HG02970 (cell line): Measurements from ENCODE around the gene ZCCHC7.

Experiments
- ATAC-seq: cut with Tn5 transposase; IDR thresholded peaks from one replicate; pipeline ENCODE4 v1.9.1; 2021; ENCODE audit warnings: mild to moderate bottlenecking, moderate library complexity, moderate number of reproducible peaks; ENCODE audit not compliant: unreplicated experiment, low FRiP score

The ZCCHC7 gene

DNA sequence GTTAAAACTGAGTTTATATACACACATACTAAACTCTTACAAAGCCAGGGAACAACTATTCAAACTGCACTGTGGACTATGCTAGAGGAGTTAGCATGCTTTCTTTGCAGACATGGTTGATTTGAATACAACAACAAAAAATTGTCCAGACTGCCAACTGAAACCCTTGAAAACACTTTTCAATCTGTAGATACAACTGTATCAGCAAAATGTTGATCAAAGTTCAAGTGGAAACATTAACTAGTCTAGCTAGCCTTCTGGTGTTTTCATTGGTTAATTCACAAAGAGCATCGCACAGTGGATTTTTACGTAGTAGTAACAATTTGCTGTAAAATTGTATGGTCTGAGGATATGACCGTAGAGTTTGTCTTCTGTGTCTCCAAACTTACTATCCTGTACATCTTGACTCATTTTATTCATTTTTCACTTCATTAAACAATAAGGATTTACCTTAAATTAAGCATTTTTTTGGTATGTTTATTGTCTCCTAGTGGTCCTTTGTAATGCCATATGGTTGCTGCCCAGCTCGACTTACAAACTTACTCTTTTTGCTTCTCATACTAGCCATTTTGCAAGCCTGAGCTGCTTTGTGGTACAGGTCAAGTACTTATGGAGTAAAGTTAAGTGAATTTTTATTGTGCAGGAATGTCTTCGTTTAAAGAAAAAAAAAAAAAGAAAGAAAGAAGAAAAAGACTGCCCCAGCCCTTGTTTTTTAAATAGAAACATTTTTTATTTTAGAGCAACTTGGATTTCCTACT, 123.4 kb downstream of the ZCCHC7 start:
- no peak for ATAC-seq

DNA sequence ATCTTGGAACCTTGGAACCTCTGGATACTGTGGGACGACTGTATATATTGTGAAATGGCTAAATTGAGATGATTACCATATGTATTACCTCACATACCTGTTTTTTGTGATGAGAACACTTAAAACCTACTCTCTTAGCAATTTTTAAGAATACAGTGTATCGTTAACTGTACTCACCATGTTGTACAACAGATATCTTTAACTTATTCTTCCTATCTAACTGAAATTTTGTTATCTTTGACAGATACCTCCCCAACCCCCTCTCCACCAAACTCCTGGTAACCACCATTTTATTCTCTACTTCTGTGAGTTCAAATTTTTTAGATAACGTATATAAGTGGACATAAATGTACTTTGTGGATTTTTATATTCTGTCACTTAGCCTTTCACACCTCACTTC, 126.5 kb downstream of the ZCCHC7 start:
- no peak for ATAC-seq

DNA sequence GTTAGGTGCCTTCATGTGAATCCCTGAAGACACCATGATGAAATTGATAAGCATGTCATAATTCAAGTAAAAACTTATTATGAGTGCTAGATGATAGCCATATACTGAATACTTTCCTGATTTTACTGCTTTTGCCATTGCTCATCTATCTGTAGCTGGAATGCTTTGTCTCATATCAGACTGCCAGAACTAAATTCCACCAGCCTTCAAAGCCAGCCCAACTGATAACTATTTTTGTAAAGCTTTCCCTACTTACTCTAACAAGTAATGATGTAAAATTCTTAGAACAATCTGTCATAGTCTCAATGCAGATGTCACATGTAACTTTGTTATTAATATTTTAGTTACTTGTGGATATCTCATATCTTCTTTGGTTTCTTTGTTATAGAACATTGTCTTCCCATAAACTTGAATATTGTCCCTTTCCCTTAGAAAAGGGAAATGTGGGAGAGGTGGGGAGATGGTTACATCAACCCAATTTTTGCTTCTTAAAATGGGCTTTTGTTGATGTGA, 128.3 kb downstream of the ZCCHC7 start:
- ATAC-seq = no peak

DNA sequence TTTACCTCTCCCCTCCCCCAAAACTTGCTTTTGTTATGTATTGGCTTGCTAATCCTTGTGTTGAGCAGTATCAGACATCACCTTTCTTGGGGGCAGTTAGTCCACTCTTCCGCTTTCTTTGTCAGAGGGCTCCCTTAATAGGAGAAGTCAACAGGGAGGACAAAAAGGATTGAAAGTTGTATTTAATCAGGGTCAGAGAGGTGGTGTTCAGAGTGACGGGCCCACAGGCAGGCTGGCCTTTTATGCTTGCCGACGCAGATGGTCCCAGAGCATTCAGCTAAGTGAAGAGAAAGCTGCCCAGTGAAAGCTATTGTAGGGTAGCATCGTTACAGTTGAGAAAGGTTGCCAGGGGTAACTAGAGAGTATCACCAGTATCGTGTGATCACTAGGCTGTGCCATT, 131.1 kb downstream of the ZCCHC7 start:
- no peak for ATAC-seq

DNA sequence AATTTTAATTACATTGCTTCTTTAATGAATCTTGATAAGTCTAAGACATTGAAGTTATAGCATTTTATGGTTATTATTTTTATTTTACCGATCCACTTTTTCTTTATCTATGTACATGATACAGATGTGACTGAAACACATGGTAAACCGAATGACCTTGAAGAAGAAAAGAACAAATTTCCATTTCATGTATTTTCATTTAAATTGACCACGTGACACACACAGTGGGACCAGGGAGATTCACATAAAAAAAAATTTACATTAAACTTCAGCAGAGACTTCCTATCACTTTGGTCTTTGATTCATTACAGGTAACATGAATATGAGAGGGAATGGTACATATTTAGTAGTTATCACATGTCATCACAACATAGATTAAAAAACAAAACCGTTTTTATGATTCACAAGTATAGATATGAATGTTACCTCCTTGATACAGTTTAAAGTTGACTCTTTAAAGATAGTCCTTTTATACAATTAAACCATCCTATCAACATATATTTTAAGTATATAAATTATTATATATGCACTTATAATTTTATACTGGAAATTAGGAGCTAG, 133.1 kb downstream of the ZCCHC7 start:
- ATAC-seq = no peak

DNA sequence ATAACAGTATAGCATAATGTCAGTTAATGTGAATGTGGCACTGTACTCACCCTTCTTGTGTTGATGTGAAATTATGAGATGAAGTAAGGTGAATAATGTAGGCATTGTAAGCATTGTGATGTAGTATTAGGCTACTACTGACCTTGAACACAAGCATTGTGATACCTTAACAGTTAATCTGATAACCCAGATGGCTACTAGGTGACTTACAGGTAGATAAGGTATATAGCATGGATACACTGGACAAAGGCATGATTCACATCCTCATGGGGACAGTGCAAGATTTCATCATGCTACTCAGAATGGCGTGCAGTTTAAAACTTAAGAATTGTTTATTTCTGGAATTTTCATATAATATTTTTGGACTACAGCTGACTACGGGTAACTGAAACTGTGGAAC, 134.8 kb downstream of the ZCCHC7 start:
- ATAC-seq = no peak

DNA sequence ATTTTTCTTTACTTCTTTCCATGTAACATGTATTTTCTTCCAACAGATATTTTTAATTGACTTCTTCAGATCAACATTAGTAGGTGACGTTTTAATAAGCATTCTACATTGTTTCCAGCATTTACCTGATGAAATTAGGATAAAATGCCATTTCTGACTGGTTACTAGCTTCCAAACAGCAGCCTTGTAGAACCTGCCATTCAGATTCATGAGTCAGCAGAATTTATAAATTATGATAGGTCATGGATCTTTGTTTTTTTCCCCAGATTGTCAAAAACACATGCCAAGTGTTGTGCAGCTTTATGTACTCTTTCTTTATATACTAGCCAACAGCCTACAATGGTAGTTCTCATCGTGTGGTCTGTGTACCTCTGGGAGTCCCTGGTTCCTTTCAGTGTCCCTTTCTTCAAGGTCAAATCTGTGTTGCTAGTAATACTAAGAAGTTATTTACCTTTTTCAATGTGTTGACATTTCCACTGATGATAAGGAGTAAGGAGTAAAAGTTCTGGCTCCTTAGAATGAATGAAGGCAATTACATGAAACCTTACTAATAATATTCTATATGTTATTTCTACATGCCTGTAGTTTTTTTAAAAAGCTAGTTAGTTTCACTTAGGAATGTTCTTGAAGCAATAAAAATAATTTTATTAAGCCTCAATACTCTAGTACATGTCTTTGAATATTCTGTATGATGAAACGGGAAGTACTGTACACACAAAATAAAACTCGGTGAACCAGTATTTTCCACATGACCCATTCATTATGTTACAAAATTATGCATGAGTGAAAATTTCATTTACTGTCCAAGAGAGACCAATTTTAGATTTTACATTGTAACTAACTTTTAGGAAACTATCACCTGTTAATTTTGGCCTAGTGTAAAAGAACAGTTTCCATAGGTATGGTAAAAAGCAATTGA, 135.8 kb downstream of the ZCCHC7 start:
- ATAC-seq = no peak

DNA sequence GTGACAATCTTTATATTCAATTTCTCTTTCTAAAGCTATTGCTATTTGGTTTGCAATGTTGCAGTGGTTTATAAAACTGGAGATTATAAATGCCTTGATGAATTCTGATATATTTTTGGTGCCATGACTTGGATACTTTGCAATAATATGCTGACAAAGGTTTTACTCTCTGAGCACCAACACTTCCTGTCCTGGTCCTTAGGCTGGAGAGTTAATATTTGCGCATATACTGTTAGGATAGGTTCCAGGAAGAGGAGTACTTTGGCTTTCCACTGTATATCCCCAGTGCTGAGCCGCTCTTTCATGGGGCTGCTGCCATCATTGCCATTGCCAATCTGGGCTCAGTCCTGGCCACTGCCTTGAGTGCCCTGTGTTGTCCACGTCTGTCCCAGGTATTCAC, 139.6 kb downstream of the ZCCHC7 start:
- ATAC-seq = no peak

DNA sequence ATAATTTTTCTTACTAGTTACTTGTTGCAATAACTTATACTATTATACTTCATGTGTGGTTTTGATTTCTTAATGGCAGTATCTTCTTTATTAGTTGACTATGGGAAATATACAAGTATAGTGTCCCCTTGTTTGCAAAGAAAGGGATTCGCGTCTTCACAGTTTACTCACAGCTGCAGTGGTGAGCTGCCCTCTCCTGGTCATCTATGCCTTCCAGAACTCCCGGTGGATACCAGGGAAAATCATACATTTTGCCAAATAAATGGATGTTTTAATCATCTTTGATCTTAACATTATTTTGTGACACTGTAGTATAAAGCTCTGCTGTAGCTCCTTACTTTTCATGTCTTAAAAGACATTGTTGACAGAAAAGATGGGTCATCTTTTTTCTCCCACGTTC, 142.0 kb downstream of the ZCCHC7 start:
- ATAC-seq = no peak

DNA sequence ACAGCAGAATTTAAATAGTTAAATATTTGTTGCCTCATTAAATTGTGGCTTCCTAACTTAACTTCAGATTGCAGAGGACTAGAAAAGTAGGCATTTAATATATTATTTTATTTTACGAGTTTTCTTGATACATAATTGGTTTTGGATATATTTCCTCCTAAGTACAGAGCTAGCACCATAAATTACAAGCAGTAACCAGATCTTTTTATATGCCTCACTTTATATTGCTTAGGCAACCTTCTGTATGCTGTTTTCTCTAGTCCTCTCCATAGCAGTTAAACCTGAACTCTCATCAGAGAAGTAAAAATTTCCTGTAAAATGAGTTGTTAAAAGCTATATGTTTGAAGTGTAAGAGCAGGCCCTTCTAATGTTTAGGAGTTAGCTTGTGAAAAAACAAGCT, 144.2 kb downstream of the ZCCHC7 start:
- no peak for ATAC-seq

DNA sequence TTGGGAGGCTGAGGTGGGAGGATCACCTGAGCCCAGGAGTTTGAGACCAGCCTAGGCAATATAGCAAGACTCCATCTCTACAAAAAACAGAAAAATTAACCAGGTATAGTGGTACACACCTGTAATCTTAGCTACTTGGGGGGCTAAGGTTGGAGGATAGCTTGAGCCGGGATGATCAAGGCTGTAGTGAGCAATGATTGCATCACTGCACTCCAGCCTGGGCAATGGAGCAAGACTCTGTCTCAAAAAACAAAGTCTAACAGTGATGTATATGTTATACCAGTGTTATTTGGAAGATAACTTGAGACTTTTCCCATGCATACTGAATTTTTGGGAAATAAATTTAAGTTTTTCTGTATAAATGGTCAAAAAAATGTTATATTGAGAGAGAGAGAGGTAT, 146.3 kb downstream of the ZCCHC7 start:
- no peak for ATAC-seq

DNA sequence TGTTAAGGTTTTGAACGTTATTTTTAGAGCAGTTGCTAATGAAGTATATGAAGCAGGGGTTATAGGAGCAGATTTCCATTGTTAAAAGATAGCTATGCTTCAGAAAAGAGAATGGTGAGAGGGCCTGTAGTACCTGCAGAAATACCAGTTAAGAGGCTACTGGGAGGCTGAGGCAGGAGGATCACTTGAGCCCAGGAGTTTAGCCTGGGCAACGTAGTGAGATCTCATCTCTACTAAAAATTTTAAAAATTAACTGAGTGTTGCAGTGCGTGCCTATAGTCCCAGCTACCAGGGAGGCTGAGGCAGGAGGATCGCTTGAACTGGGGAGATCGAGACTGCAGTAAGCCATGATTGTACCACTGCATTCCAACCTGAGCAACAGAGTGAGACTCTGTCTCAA, 148.8 kb downstream of the ZCCHC7 start:
- ATAC-seq = no peak

DNA sequence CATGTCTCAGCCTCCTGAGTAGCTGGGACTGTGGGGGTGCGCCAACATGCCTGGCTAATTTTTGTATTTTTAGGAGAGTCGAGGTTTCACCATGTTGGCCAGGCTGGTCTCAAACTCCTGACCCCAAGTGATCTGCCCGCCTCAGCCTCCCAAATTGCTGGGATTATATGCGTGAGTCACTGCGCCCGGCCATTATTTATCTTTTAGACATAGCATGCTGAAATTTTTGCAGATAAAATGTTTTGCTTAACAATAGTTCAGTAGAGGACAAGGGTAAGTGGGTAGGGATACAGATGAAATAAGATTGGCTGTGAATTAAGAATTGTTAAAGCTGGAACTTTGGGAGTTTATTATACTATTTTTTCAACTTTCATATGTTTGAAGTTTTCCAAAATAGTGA, 151.3 kb downstream of the ZCCHC7 start:
- no peak for ATAC-seq

DNA sequence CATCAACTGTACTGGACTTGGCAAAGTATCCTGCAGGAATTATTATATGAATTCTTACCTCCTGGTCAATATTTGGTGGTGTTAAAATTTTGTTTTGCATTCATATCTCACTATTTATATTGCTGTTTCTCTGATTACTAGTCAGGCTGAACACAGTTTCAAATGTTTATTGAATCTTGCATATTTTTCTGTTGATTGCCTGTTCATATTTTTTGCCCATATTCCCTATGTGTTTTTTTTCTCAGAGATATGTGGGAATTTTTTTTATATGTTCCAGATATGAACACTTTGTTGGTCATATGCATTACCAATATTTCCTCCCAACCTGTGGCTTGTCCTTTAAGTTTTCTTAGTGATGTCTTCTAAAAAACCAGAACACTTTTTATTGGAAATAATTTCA, 153.2 kb downstream of the ZCCHC7 start:
- no peak for ATAC-seq

DNA sequence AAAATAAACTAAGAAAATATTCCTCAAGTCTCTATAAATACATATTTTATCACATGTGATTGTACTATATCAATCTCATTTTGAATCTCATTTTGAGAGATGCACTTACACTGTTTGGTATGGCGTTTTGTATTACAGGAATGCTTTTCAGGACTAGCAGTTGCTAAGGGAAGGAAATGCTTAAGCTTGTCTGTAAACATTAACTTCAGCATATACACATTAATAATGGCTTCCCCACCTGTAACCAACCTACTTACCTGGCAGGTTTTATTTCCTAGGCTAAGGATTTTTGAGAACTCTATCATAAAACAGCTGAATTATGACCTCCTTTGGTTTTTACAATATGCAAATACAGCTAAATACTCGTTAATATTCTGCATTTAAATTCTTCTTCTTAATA, 161.2 kb downstream of the ZCCHC7 start:
- no peak for ATAC-seq

DNA sequence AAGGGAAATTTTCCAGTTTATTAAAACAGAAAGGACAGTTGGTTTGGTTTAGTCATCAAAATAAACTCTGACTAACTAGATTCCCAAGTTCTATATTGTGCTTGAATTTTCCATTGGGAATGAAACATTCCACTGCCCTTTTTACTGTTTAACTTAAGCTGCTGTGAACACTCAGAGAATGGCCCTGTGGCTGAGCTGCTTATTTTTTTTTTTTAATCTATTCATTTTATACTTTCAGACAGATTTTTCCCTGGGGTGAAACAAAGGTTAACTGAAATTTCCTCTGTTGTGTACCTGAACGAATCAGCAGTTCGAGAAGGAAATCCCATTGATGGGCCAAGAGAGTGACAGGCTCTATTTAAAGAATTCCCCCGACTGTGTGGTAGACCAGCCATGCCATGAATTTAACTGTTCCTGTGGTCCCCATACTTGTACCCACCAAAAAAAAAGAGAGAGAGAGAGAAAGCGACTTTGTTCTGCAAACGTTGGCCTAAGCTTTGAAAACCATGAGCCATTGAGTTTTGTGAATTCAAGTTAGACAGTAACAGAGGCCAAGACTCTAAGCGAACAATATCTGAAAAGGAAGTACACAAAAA, 163.5 kb downstream of the ZCCHC7 start:
- no peak for ATAC-seq

DNA sequence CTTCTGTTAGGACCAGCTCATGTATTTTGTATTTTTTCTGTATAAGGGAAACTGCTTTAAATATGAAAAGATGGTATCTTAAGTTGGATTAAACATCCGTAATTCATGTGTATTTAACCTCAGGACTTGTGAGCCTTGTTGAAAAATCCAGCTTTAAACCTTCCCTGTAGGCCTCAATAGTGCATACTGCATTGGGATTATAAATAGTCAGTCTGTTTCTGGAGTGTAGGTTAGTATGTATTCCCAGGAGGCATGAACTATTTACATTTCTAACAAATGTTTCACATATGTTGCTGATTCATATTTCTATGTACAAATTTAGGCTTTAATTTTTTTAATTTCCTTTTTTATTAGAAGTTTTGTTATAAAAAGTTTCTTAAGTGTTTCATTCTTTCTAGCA, 164.3 kb downstream of the ZCCHC7 start:
- ATAC-seq = no peak

DNA sequence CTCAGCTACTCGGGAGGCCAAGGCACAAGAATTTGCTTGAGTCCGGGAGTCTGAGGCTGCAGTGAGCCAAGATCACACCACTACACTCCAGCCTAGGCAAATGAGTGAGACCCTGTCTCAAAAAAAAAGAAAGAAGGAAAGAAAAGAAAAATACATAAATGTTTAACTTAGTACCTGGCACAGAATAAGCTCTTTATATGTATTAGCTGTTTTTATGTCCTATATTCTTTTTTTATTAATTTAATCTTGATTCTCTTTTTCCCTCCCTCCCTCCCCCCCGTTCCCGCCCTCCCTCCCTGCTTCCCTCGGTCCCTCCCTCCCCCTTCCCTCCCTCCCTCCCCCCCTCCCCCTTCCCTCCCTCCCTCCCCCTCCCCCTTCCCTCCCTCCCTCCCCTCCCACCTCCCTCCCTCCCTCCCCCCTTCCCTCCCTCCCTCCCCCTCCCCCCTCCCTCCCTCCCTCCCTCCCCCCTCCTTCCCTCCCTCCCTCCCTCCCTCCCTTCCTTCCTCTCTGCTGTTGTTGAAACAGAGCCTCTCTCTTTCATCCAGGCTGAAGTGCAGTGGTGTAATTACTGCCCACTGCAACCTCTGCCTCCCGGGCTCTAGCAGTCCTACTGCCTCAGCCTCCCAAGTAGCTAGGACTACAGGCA, 166.3 kb downstream of the ZCCHC7 start:
- ATAC-seq = no peak

DNA sequence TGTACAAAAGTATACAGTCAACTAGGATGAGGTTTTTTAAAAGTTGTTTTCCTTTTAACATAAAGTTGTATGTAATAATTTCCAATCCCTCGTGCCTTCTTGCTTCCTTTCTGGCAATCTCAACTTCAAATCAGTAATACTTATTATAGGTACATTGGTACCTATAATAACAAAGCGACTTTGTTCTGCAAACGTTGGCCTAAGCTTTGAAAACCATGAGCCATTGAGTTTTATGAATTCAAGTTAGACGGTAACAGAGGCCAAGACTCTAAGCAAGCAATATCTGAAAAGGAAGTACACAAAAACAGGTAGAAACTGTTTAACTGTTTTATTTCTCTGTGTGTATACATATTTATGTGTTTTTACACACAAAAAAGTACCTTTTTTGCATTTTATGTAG, 166.9 kb downstream of the ZCCHC7 start:
- ATAC-seq = no peak

DNA sequence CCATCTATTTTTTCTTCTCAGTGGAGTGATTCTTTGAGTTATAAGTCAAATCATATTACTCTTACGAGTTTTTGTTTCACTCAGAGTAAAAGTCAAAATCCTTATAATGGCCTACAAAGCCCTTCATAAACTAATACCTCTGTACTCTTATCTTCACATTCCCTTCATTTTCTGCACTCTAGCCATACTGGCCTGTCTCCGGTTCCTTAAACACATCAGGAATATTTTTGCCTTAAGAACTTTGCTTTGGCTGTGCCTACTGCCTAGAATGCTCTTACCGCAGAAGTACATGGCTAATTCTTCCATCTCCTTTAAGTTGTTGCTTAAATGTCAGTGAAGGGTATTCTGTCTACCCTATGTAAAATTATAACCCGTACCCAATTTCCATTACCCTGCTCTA, 169.3 kb downstream of the ZCCHC7 start:
- no peak for ATAC-seq
